ENCODE measurements around the gene ATP1A2.

ATP1A2 gene

GRCh38 chr1:160154790-160155189, 39.2 kb downstream of the ATP1A2 start:
- DNase-seq = peak; percentile 14

GRCh38 chr1:160156361-160156760, 40.8 kb downstream of the ATP1A2 start:
- no peak for DNase-seq

GRCh38 chr1:160157174-160157573, 41.6 kb downstream of the ATP1A2 start:
- DNase-seq = no peak

- DNase-seq = no peak
Measured at GRCh38 chr1:160158031-160158430, 42.5 kb downstream of the ATP1A2 start.

GRCh38 chr1:160158534-160158933, 43.0 kb downstream of the ATP1A2 start:
- DNase-seq = no peak

- DNase-seq = no peak
Measured at GRCh38 chr1:160159846-160160245, 44.3 kb downstream of the ATP1A2 start.

- peak; percentile 46 for DNase-seq
Measured at GRCh38 chr1:160161965-160162705, 46.6 kb downstream of the ATP1A2 start.

- DNase-seq = peak; percentile 39
Measured at GRCh38 chr1:160162931-160163330, 47.4 kb downstream of the ATP1A2 start.

- peak; percentile 41 for DNase-seq
Measured at GRCh38 chr1:160163615-160164014, 48.1 kb downstream of the ATP1A2 start.

- DNase-seq = no peak
Measured at GRCh38 chr1:160164121-160164520, 48.6 kb downstream of the ATP1A2 start.

GRCh38 chr1:160166166-160166868, 50.8 kb downstream of the ATP1A2 start:
- DNase-seq = no peak

GRCh38 chr1:160167056-160167455, 51.5 kb downstream of the ATP1A2 start:
- no peak for DNase-seq

GRCh38 chr1:160167580-160167979, 52.0 kb downstream of the ATP1A2 start:
- DNase-seq = no peak

GRCh38 chr1:160168016-160168415, 52.5 kb downstream of the ATP1A2 start:
- DNase-seq = no peak

GRCh38 chr1:160168609-160169369, 53.2 kb downstream of the ATP1A2 start:
- no peak for DNase-seq

GRCh38 chr1:160169553-160170399, 54.2 kb downstream of the ATP1A2 start:
- DNase-seq = no peak

GRCh38 chr1:160171354-160171753, 55.8 kb downstream of the ATP1A2 start:
- DNase-seq = no peak

GRCh38 chr1:160171980-160172379, 56.4 kb downstream of the ATP1A2 start:
- DNase-seq = no peak

GRCh38 chr1:160177231-160177630, 61.7 kb downstream of the ATP1A2 start:
- DNase-seq = peak; percentile 41

GRCh38 chr1:160177667-160178066, 62.1 kb downstream of the ATP1A2 start:
- DNase-seq = no peak

GRCh38 chr1:160178731-160179130, 63.2 kb downstream of the ATP1A2 start:
- no peak for DNase-seq

- no peak for DNase-seq
Measured at GRCh38 chr1:160179336-160179735, 63.8 kb downstream of the ATP1A2 start.

GRCh38 chr1:160186246-160186645, 70.7 kb downstream of the ATP1A2 start:
- no peak for DNase-seq

Data from OCI-M1 (cell line).